Pancreas (tissue), 10 donors: ENCODE data around the gene ITGB4. TPM values are rescaled to one million over a fixed set of nuclear protein-coding genes. Genes with fewer than 3 reads are reported as not detected.

Source experiments
- ATAC-seq, 4 donors: fragments of 200-7000 bp; cut with Tn5 transposase; one replicate each; pipeline versions ENCODE4 v1.8.0 to v1.9.1; 2020; ENCODE audit warnings: mild to moderate bottlenecking in 4 of 4, moderate library complexity in 4 of 4
- DNase-seq, 6 donors: peaks; one replicate each; pipeline ENCODE4 v3.0.0-alpha.2; 2020
- FAIRE-seq: peaks from 2 replicates; lab custom pipeline; 2012; peaks lifted over from hg19 to GRCh38; lab: Jason Lieb, UNC
- H3K27ac ChIP-seq, 4 donors: fragments of 200-600 bp; sonication (generic); 1 replicate in 3 of 4; 2 replicates in 1 of 4; pipeline versions ENCODE4 v1.5.0 to v1.8.0; 2020
- H3K27me3 ChIP-seq, 4 donors: fragments of 200-600 bp; one replicate each; pipeline ENCODE4 v1.8.0; 2021
- H3K36me3 ChIP-seq, 3 donors: fragments of 200-600 bp; sonication (generic) in 1 of 3; one replicate each; pipeline versions ENCODE4 v1.5.0 to v1.8.0; 2020 to 2021
- H3K4me1 ChIP-seq, 3 donors: fragments of 200-600 bp; one replicate each; pipeline ENCODE4 v1.8.0; 2021
- H3K4me3 ChIP-seq, 4 donors: fragments of 200-600 bp; sonication (generic) in 2 of 4; one replicate each; pipeline versions ENCODE4 v1.5.0 to v1.8.0; 2020 to 2021
- H3K9me3 ChIP-seq, 4 donors: fragments of 200-600 bp; one replicate each; pipeline ENCODE4 v1.8.0; 2021
- WGBS, 2 donors: extraction: QIAGEN DNeasy Blood & Tissue Kit; methylation state at CpG; one replicate each; pipeline ENCODE4 v1.1.7; 2013; 5-methylcytosine and 5-hydroxymethylcytosine counted together
- intact Hi-C, 3 donors: fragments of 100-400 bp; cut with DNase I; formaldehyde crosslinking; loops; one replicate each; pipeline versions ENCODE4 v1.11.1 to v1.14.2; 2022
- polyA plus RNA-seq, 2 donors: library from polyadenylated mRNA; stranded (reverse); fragments of 200-250 nt; gene quantifications; one replicate each; pipeline ENCODE4 v1.2.3, GENCODE V29; 2013
- total RNA-seq, 6 donors: library from RNA; stranded (reverse); fragmentation: NEBNext Ultra II Directional in 4 of 6; extraction: Animal tissue kit (Norgen Biotek cat#: 25700) in 4 of 6; gene quantifications; one replicate each; pipeline versions ENCODE4 v1.2.1 to v1.2.4, GENCODE V29; 2021 to 2023
- TF ChIP-seq, protein P1 (sequence below), 4 donors: fragments of 200-600 bp; sonication (generic) in 3 of 4; IDR thresholded peaks; one replicate each; pipeline versions ENCODE4 v1.5.0 to v1.8.0; 2021; ENCODE audit warnings: antibody characterized with exemption in 4 of 4
- donor health status: healthy with polysubstance abuse.
- donor health status: DM: no; HTN: no; CAD: no; lungs with moderate emphysema.
- donor health status: DM: no; HTN: no; CAD: no.
- donor health status: control.
- donor health status: control.
- donor health status: Bipolar disorder and iron deficiency.
- donor health status: DM: yes; HTN: yes; CAD: no.
- donor health status: DM: no; HTN: no; CAD: no.
- donor health status: DM: no; HTN: no; CAD: no.
- donor health status: DM: yes; HTN: yes; CAD: no.

ITGB4 gene
- total and polyA plus RNA-seq, 8 donors: 16.4 to 50.5 (median 22.7) TPM

- DNase-seq: peak; percentile 71 to 83 (median 75)
- FAIRE-seq: no peak
- no peaks in the 10 kb centered on the region for H3K9me3 ChIP-seq
- peak overlapping the region; percentile 98 to 100 (median 100) for H3K27ac ChIP-seq
- no peaks in the 10 kb centered on the region for H3K27me3 ChIP-seq
- 11 to 12% methylated on average over 20 of the region's 20 CpGs for WGBS, 2 donors
- H3K36me3 ChIP-seq: peaks cover 0 to under 1% (median 0%) of the 10 kb centered on the region in 3 donors
- intact Hi-C loops: no loop called here
- TF ChIP-seq, protein P1, sequence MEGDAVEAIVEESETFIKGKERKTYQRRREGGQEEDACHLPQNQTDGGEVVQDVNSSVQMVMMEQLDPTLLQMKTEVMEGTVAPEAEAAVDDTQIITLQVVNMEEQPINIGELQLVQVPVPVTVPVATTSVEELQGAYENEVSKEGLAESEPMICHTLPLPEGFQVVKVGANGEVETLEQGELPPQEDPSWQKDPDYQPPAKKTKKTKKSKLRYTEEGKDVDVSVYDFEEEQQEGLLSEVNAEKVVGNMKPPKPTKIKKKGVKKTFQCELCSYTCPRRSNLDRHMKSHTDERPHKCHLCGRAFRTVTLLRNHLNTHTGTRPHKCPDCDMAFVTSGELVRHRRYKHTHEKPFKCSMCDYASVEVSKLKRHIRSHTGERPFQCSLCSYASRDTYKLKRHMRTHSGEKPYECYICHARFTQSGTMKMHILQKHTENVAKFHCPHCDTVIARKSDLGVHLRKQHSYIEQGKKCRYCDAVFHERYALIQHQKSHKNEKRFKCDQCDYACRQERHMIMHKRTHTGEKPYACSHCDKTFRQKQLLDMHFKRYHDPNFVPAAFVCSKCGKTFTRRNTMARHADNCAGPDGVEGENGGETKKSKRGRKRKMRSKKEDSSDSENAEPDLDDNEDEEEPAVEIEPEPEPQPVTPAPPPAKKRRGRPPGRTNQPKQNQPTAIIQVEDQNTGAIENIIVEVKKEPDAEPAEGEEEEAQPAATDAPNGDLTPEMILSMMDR (IDR thresholded peaks at IDR 0.05): no peak
- ATAC-seq: peak; percentile 5 to 8 (median 6)
- peak overlapping the region; percentile 8 to 62 (median 55) for H3K4me3 ChIP-seq
- H3K4me1 ChIP-seq: peaks cover 16 to 42% (median 34%) of the 10 kb centered on the region in 3 donors
These were observed 62.7 kb downstream of the ITGB4 start for GRCh38 chr17:75783803-75784472.

- peak within 1 kb of the TSS; percentile 98 to 100 (median 100) for H3K27ac ChIP-seq
- intact Hi-C loops: no loop called here
- peak; percentile 92 to 99 (median 98) for DNase-seq
- peak within 1 kb of the TSS; percentile 47 to 62 (median 55) for H3K4me3 ChIP-seq
- H3K9me3 ChIP-seq: no peaks in the 10 kb centered on the region
- TF ChIP-seq, protein P1 (IDR thresholded peaks at IDR 0.05): no peak
- H3K36me3 ChIP-seq: no peaks in the 10 kb centered on the region
- peak; percentile 81 to 90 (median 85) for ATAC-seq
- peak; percentile 20 for FAIRE-seq
- H3K4me1 ChIP-seq: peaks cover 16 to 42% (median 34%) of the 10 kb centered on the region in 3 donors
- no peaks in the 10 kb centered on the region for H3K27me3 ChIP-seq
- 0 to 1% methylated on average over 44 to 45 of the region's 45 CpGs for WGBS, 2 donors
These were observed 63.3 kb downstream of the ITGB4 start, which contains the start of gene UNK for GRCh38 chr17:75784473-75785015. UNK (plus strand) TSS chr17:75784806; CDS start chr17:75784881, 75 bp downstream.

DNA sequence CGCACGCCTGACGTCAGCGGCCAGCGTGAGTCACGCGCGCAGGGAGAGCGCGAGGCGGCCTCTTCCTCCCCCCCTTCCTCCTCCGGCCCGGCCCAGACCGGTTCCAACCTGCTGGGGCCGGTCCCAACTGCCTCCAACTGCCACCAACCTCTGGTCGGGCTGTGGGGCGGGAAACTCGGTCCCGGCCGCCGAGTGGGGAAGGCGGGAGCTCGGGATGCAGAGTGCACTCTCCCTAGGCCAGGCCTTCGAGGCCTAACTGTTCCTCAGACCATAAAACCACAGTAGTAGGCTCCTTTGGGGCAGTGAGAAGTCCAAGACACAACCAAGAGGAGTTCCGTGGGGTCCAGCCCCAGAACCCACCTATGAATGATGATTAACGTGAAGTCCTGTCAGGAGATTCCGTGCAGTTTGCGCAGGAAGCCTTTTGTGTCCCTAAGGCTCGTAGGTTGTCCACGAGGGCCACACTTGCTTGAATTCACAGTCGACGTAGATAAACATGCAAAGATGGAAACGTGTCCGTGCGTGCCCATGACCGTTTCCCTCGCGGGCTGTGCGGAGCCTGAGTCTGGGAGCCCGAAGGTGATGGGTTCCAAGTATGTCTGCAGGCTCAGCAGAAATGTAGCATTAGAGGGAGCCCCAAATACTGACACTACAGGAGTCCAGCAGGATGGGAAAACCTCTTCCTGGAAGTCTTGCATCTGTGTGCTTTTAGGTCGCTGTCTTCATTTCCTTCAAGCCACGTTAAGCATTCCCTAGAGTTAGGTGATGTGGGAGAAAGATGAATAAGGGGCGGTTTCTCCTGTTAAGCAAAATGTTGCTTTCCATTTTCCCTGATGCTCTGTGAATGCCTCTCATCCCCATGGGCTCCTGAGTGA lies 64.0 kb downstream of the ITGB4 start:
- peaks cover 16 to 42% (median 34%) of the 10 kb centered on the region in 3 donors for H3K4me1 ChIP-seq
- DNase-seq: peak; percentile 89 to 98 (median 94)
- 6 to 8% methylated on average over 40 to 43 of the region's 43 CpGs for WGBS, 2 donors
- H3K36me3 ChIP-seq: no peaks in the 10 kb centered on the region
- H3K4me3 ChIP-seq: peak overlapping the region; percentile 47 to 62 (median 55)
- H3K9me3 ChIP-seq: no peaks in the 10 kb centered on the region
- TF ChIP-seq, protein P1 (IDR thresholded peaks at IDR 0.05): no peak
- no peaks in the 10 kb centered on the region for H3K27me3 ChIP-seq
- intact Hi-C loops: no loop called here
- ATAC-seq: peak; percentile 76 to 85 (median 80)
- no peak for FAIRE-seq
- peak overlapping the region; percentile 98 to 100 (median 100) for H3K27ac ChIP-seq

DNA sequence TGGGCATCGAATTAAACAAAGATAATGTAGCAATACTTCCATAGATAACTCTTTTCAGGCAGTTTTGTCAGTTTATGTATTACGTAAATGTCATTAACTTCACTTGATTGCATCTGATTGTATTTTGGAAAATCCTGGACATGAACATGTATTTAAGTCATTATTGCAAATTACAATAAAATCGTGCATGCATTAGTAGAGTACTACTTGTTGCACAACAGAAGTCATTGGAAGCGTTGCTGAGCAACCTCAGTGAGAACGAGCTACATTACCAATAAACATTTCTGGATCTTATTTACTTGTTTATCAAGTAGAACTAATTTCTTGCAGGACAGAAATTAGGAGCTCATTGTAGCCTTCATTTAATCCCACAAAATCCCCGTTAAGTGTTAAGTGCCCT lies 70.0 kb downstream of the ITGB4 start:
- Histone ChIP-seq H3K36me3 (no peaks in the 10 kb centered on the region), H3K9me3 (no peaks in the 10 kb centered on the region), H3K4me3 (no peak overlapping the region), H3K27ac (no peak overlapping the region), H3K27me3 (no peaks in the 10 kb centered on the region), H3K4me1 (peaks cover 6 to 9% (median 7%) of the 10 kb centered on the region in 3 donors)
- TF ChIP-seq, protein P1 (IDR thresholded peaks at IDR 0.05): no peak
- intact Hi-C loops: no loop called here
- WGBS, 2 donors: 80 to 84% methylated on average over 6 of the region's 6 CpGs
- FAIRE-seq: no peak
- no peak for ATAC-seq
- no peak for DNase-seq
